Mucosa of descending colon (tissue), 3 donors: ENCODE data around the gene RASGRP3. TPM values are rescaled to one million over a fixed set of nuclear protein-coding genes. Genes with fewer than 3 reads are reported as not detected.
A peak's percentile ranks its signal among the peaks of the same experiment; 100 is the strongest.
"Not testable (repeated sequence)": the region's sequence is repeated elsewhere in the genome, so short reads cannot be mapped to it uniquely, and the experiment has no call there.

ENCODE experiments used
- ATAC-seq: fragments of 200-7000 bp; cut with Tn5 transposase; one replicate; pipeline ENCODE4 v1.9.1; 2020; ENCODE audit warnings: mild to moderate bottlenecking, moderate library complexity
- DNase-seq, 3 donors: peaks; one replicate each; pipeline ENCODE4 v3.0.0-alpha.2; 2020
- H3K36me3 ChIP-seq: fragments of 200-600 bp; one replicate; pipeline ENCODE4 v1.8.0; 2021; ENCODE audit warnings: low read depth, mild to moderate bottlenecking
- H3K4me1 ChIP-seq: fragments of 200-600 bp; one replicate; pipeline ENCODE4 v1.8.0; 2021; ENCODE audit warnings: low read depth, mild to moderate bottlenecking
- H3K4me3 ChIP-seq: fragments of 200-600 bp; one replicate; pipeline ENCODE4 v1.8.0; 2021; ENCODE audit warnings: mild to moderate bottlenecking
- H3K9me3 ChIP-seq: fragments of 200-600 bp; one replicate; pipeline ENCODE4 v1.8.0; 2021; ENCODE audit warnings: mild to moderate bottlenecking
- intact Hi-C, 2 donors: fragments of 100-400 bp; cut with DNase I in 1 of 2; cut with micrococcal nuclease in 1 of 2; formaldehyde crosslinking; loops; one replicate each; pipeline versions ENCODE4 v1.11.0 to v1.11.1; 2022; cut with DNase I, micrococcal nuclease
- total RNA-seq, 3 donors: library from RNA; stranded (reverse); fragmentation: NEBNext Ultra II Directional in 2 of 3; extraction: Animal tissue kit (Norgen Biotek cat#: 25700) in 2 of 3; gene quantifications; one replicate each; pipeline versions ENCODE4 v1.2.1 to v1.2.4, GENCODE V29; 2021 to 2023
- TF ChIP-seq, protein P1 (sequence below): fragments of 200-600 bp; IDR thresholded peaks from one replicate; pipeline ENCODE4 v1.8.0; 2022; ENCODE audit warnings: antibody characterized with exemption, mild to moderate bottlenecking
- donor health status: DM: no; HTN: no; CAD: no; lungs with moderate emphysema.
- donor health status: DM: no; HTN: no; CAD: no.
- donor health status: DM: no; HTN: yes; CAD: no.

RASGRP3 gene
- total RNA-seq, 3 donors from 2014 or later, result 3.8 to 6.1 (median 5.4) TPM

GRCh38 chr2:33458248-33458819 is 18.1 kb upstream of the RASGRP3 start:
- ATAC-seq, result no peak
- TF ChIP-seq, protein P1, sequence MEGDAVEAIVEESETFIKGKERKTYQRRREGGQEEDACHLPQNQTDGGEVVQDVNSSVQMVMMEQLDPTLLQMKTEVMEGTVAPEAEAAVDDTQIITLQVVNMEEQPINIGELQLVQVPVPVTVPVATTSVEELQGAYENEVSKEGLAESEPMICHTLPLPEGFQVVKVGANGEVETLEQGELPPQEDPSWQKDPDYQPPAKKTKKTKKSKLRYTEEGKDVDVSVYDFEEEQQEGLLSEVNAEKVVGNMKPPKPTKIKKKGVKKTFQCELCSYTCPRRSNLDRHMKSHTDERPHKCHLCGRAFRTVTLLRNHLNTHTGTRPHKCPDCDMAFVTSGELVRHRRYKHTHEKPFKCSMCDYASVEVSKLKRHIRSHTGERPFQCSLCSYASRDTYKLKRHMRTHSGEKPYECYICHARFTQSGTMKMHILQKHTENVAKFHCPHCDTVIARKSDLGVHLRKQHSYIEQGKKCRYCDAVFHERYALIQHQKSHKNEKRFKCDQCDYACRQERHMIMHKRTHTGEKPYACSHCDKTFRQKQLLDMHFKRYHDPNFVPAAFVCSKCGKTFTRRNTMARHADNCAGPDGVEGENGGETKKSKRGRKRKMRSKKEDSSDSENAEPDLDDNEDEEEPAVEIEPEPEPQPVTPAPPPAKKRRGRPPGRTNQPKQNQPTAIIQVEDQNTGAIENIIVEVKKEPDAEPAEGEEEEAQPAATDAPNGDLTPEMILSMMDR, result no peak
- H3K36me3 ChIP-seq, result no peaks in the 10 kb centered on the region
- DNase-seq, result no peak
- no peaks in the 10 kb centered on the region for H3K4me1 ChIP-seq
- no peaks in the 10 kb centered on the region for H3K9me3 ChIP-seq
- intact Hi-C loops, result no loop called here
- H3K4me3 ChIP-seq, result no peak overlapping the region

- TF ChIP-seq, protein P1, result no peak
Observed at GRCh38 chr2:33459745-33460144, 16.7 kb upstream of the RASGRP3 start.

DNA sequence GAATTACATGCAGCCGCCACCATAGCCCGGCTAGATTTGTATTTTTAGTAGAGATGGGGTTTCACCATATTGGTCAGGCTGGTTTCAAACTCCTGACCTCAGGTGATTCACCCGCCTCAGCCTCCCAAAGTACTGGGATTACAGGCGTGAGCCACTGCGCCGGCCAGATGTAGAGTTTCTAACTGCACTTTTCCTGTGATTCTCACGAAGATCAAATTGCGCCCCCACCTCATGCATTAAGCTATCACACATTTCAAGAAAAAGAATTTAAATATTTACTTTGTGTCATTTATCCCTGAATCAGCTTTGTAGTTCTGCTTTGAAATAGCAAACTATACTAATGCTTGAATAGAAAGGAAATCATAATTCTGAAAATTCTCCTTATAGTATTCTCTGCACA is 13.9 kb upstream of the RASGRP3 start:
- intact Hi-C loops, H3K9me3 ChIP-seq, H3K4me3 ChIP-seq, DNase-seq, ATAC-seq, H3K4me1 ChIP-seq, H3K36me3 ChIP-seq: not testable (repeated sequence)

More at GRCh38 chr2:33459745-33460144, 16.7 kb upstream of the RASGRP3 start:
- no peaks in the 10 kb centered on the region for H3K9me3 ChIP-seq
- no peak for ATAC-seq
- no peaks in the 10 kb centered on the region for H3K4me1 ChIP-seq
- no peak for DNase-seq
- intact Hi-C loops, result no loop called here
- H3K4me3 ChIP-seq, result no peak overlapping the region
- H3K36me3 ChIP-seq, result no peaks in the 10 kb centered on the region

GRCh38 chr2:33467413-33467812 is 9.0 kb upstream of the RASGRP3 start:
- Histone ChIP-seq H3K4me1 (no peaks in the 10 kb centered on the region), H3K36me3 (no peaks in the 10 kb centered on the region), H3K9me3 (no peaks in the 10 kb centered on the region), H3K4me3 (no peak overlapping the region)
- TF ChIP-seq, protein P1, result no peak
- ATAC-seq (no peak), DNase-seq (no peak)
- intact Hi-C loops, result no loop called here

DNA sequence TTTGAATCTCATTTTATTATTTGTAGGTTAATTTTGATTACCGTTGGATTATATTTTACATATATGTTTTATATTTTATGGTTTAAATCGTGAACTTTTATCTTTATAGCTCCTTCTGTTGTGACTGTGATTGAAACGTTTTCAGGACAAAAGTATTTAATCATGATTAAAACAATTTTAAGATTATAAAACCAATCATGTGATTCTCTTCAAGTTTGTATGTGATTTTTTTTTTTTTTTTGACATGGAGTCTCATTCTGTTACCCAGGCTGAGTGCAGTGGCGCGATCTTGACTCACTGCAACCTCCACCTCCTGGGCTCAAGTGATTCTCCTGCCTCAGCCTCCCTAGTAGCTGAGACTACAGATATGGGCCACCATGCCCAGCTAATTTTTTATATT is 7.2 kb upstream of the RASGRP3 start:
- H3K36me3 ChIP-seq, result no peaks in the 10 kb centered on the region
- DNase-seq, result no peak
- no peak overlapping the region for H3K4me3 ChIP-seq
- no peaks in the 10 kb centered on the region for H3K4me1 ChIP-seq
- TF ChIP-seq, protein P1, result no peak
- intact Hi-C loops, result no loop called here
- ATAC-seq, result no peak
- no peaks in the 10 kb centered on the region for H3K9me3 ChIP-seq

DNA sequence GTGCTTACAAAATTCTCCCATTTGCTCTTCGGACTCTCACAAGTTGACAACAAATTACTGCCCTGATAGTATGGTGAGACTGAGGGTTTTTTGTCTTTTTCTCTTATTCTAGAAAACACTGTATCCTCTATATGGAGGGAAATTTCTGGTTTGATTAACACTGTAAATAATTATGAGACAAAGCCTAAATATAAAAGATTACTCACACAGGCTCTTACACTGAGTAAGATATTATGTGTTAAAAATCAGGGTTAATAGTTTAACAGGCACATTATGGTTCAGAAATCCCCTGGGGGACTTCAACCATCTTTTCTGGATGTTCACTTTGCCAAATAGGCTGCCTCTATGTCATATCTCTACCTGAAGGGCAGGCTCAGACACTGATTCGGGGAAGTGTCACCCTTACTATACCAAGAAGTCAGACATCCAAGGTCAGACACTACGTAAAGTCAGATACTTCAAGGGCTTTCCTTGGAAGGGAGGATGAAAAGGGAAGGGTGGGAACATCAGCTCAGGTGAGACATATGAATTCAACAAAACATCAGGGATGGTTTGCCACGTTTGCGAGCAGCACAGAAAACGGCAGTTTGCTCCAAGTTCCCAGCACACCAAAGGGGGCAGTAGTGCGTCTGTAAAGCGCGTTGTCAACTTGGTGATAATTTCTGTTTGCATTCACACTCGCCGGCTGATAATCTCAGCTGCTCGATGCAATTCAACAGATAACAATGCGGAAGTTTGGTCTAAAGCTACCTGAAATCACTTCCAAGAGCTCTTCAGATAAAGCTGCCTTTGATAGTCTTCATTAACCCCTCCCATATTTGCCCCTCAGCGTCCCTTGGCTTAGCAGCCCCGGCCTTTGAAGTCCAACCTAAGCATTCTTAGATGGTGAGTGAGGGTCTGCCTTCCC is 972 bp upstream of the RASGRP3 start:
- peaks cover 3% of the 10 kb centered on the region for H3K4me1 ChIP-seq
- peak; percentile 72 to 91 (median 79) for DNase-seq
- peak; percentile 91 for ATAC-seq
- intact Hi-C loops, result no loop called here
- H3K4me3 ChIP-seq, result peak overlapping the region; percentile 20
- TF ChIP-seq, protein P1, result peak; percentile 66
- no peaks in the 10 kb centered on the region for H3K9me3 ChIP-seq
- H3K36me3 ChIP-seq, result no peaks in the 10 kb centered on the region
